CD4-positive, alpha-beta T cell (primary cell): Measurements from ENCODE around the gene IL18R1. TPM values are rescaled to one million over a fixed set of nuclear protein-coding genes. Genes with fewer than 3 reads are reported as not detected.
A peak's percentile ranks its signal among the peaks of the same experiment; 100 is the strongest.

Experiments
- ATAC-seq: fragments of 200-7000 bp; cut with Tn5 transposase; one replicate; pipeline ENCODE4 v1.10.0; 2022; ENCODE audit warnings: mild to moderate bottlenecking; ENCODE audit not compliant: poor library complexity
- CTCF ChIA-PET: fragments of 350-600 bp; sonication (Branson Sonifier 250); formaldehyde crosslinking; loops from one replicate; lab custom pipeline; 2021; ENCODE audit warnings: antibody characterized with exemption, inconsistent platforms; lab: Charles Lee
- POLR2A ChIA-PET: fragments of 350-600 bp; sonication (Branson Sonifier 250); formaldehyde crosslinking; loops from one replicate; lab custom pipeline; 2021; ENCODE audit warnings: antibody characterized with exemption, inconsistent platforms; lab: Charles Lee
- DNase-seq, 14 experiments: peaks; one replicate each; pipeline ENCODE4 v3.0.0-alpha.2; 2013 to 2020; ENCODE audit warnings: mixed read lengths in 2 of 14
- H3K27ac ChIP-seq, 2 donors: one replicate each; pipeline versions ENCODE4 v1.5.1 to v1.7.0; 2013; ENCODE audit warnings: low read length in 2 of 2, low read depth in 1 of 2, mild to moderate bottlenecking in 1 of 2
- H3K27me3 ChIP-seq, 2 experiments: 1 replicate in 1 of 2; 2 replicates in 1 of 2; pipeline versions ENCODE4 v1.6.1 to v1.7.0; 2013; ENCODE audit warnings: low read length in 2 of 2, control low read depth in 1 of 2, mild to moderate bottlenecking in 1 of 2, moderate library complexity in 1 of 2; ENCODE audit not compliant: insufficient read depth in 2 of 2, control insufficient read depth in 1 of 2
- H3K36me3 ChIP-seq: one replicate; pipeline ENCODE4 v1.6.1; 2013; ENCODE audit warnings: low read length, control low read depth; ENCODE audit not compliant: insufficient read depth
- H3K4me1 ChIP-seq: one replicate; pipeline ENCODE4 v1.6.1; 2013; ENCODE audit warnings: low read length, control low read depth; ENCODE audit not compliant: insufficient read depth
- H3K4me3 ChIP-seq: one replicate; pipeline ENCODE4 v1.5.1; 2013; ENCODE audit warnings: mild to moderate bottlenecking, low read length, moderate library complexity
- H3K9me3 ChIP-seq, 2 experiments: 1 replicate in 1 of 2; 2 replicates in 1 of 2; pipeline versions ENCODE4 v1.6.1 to v1.7.0; 2013; ENCODE audit warnings: low read length in 2 of 2, mild to moderate bottlenecking in 2 of 2, control low read depth in 1 of 2, moderate library complexity in 1 of 2; ENCODE audit not compliant: control insufficient read depth in 1 of 2, insufficient read depth in 1 of 2
- H3K27ac Mint-ChIP-seq: one replicate; pipeline ENCODE4 v1.8.0; 2020; ENCODE audit warnings: mixed read lengths
- H3K27me3 Mint-ChIP-seq: one replicate; pipeline ENCODE4 v1.8.0; 2021; ENCODE audit warnings: mixed read lengths
- H3K36me3 Mint-ChIP-seq: one replicate; pipeline ENCODE4 v1.8.0; 2021; ENCODE audit warnings: low read depth, mixed read lengths
- H3K4me1 Mint-ChIP-seq: one replicate; pipeline ENCODE4 v1.8.0; 2021; ENCODE audit warnings: low read depth, mixed read lengths
- H3K4me3 Mint-ChIP-seq: one replicate; pipeline ENCODE4 v1.8.0; 2020; ENCODE audit warnings: mild to moderate bottlenecking, mixed read lengths
- H3K9me3 Mint-ChIP-seq: one replicate; pipeline ENCODE4 v1.8.0; 2020; ENCODE audit warnings: mixed read lengths
- CTCF ChIP-seq: fragments of 200-600 bp; IDR thresholded peaks from one replicate; pipeline ENCODE4 v1.8.0; 2022; ENCODE audit warnings: antibody characterized with exemption, mild to moderate bottlenecking
- intact Hi-C, 2 experiments: fragments of 100-400 bp; cut with DNase I in 1 of 2; cut with micrococcal nuclease in 1 of 2; formaldehyde crosslinking; loops; one replicate each; pipeline versions ENCODE4 v1.15.1 to v1.9.0; 2023 to 2025; cut with DNase I, micrococcal nuclease
- total RNA-seq, 174 experiments: library from RNA in 2 of 174; stranded (reverse) in 2 of 174; gene quantifications; one replicate each; pipeline ENCODE4 v1.2.3 and lab custom pipeline; 2021 to 2026

IL18R1 gene
- total RNA-seq, 2 experiments from 2014 or later: 7.6 to 9.1 TPM

- no peak overlapping the region for H3K4me3 Mint-ChIP-seq
- TF ChIP-seq CTCF: no peak
- ChIA-PET CTCF (no interaction called here), POLR2A (no interaction called here)
- Histone ChIP-seq H3K9me3 (peaks cover 5 to 15% of the 10 kb centered on the region in 2 experiments), H3K36me3 (peaks cover 16% of the 10 kb centered on the region), H3K4me1 (peaks cover 43% of the 10 kb centered on the region), H3K27me3 (no peaks in the 10 kb centered on the region), H3K27ac (no peak overlapping the region), H3K4me3 (no peak overlapping the region)
- H3K27ac Mint-ChIP-seq: peak overlapping the region; percentile 83
- intact Hi-C loops: loop anchor here in 1 of 2 experiments (5.0 kb wide), 1 partner anchor 57 kb away; the partner anchor contains the start of gene IL18RAP
- H3K27me3 Mint-ChIP-seq: no peaks in the 10 kb centered on the region
- DNase-seq (no peak), ATAC-seq (no peak)
- peaks cover 46% of the 10 kb centered on the region for H3K36me3 Mint-ChIP-seq
- H3K4me1 Mint-ChIP-seq: peaks cover 60% of the 10 kb centered on the region
- peaks cover 5% of the 10 kb centered on the region for H3K9me3 Mint-ChIP-seq
These were observed 10.2 kb downstream of the IL18R1 start for GRCh38 chr2:102365763-102366162.

GRCh38 chr2:102366406-102367112, 11.0 kb downstream of the IL18R1 start:
- POLR2A ChIA-PET: no interaction called here
- peak in 3 of 14 experiments; percentile 42 to 67 (median 59) for DNase-seq

More at GRCh38 chr2:102366406-102367112, 11.0 kb downstream of the IL18R1 start:
- Mint-ChIP-seq H3K36me3 (peaks cover 46% of the 10 kb centered on the region), H3K9me3 (peaks cover 5% of the 10 kb centered on the region), H3K4me1 (peaks cover 53% of the 10 kb centered on the region), H3K27ac (peak overlapping the region; percentile 83), H3K4me3 (peak overlapping the region; percentile 55), H3K27me3 (no peaks in the 10 kb centered on the region)
- peak overlapping the region; percentile 30 for H3K4me3 ChIP-seq
- CTCF ChIA-PET: interaction anchor here (1.4 kb wide), 1 partner anchor 11 kb away, joined by 6 read pairs; the partner anchor contains the start of gene IL18R1
- no peak for TF ChIP-seq CTCF
- ATAC-seq: peak; percentile 26
- peak overlapping the region in 1 of 2 donors; percentile 52 for H3K27ac ChIP-seq
- intact Hi-C loops: loop anchor here (1.0 to 5.0 kb wide), 2 partner anchors 52 to 56 kb away; partner anchors contain the start of gene IL18RAP (in 1 of the 2)
- H3K4me1 ChIP-seq: peaks cover 40% of the 10 kb centered on the region
- H3K27me3 ChIP-seq: no peaks in the 10 kb centered on the region
- H3K9me3 ChIP-seq: peaks cover 5 to 15% of the 10 kb centered on the region in 2 experiments
- peaks cover 16% of the 10 kb centered on the region for H3K36me3 ChIP-seq
